Upper lobe of right lung (tissue), 1 donor: ENCODE data around the gene TNIP3. TPM values are rescaled to one million over a fixed set of nuclear protein-coding genes. Genes with fewer than 3 reads are reported as not detected.
A peak's percentile ranks its signal among the peaks of the same experiment; 100 is the strongest.

Experiments
- ATAC-seq: fragments of 200-7000 bp; cut with Tn5 transposase; one replicate; pipeline ENCODE4 v1.9.1; 2020; ENCODE audit warnings: mild to moderate bottlenecking, moderate library complexity
- DNase-seq: peaks from one replicate; pipeline ENCODE4 v3.0.0-alpha.2; 2020
- H3K27ac ChIP-seq: fragments of 200-600 bp; one replicate; pipeline ENCODE4 v1.8.0; 2022
- H3K27me3 ChIP-seq: fragments of 200-600 bp; one replicate; pipeline ENCODE4 v1.8.0; 2022; ENCODE audit warnings: mild to moderate bottlenecking
- H3K36me3 ChIP-seq: fragments of 200-600 bp; one replicate; pipeline ENCODE4 v1.8.0; 2022
- H3K4me1 ChIP-seq: fragments of 200-600 bp; one replicate; pipeline ENCODE4 v1.8.0; 2022
- H3K4me3 ChIP-seq: fragments of 200-600 bp; one replicate; pipeline ENCODE4 v1.8.0; 2022; ENCODE audit warnings: mild to moderate bottlenecking
- H3K9me3 ChIP-seq: fragments of 200-600 bp; one replicate; pipeline ENCODE4 v1.8.0; 2022
- CTCF ChIP-seq: fragments of 200-600 bp; IDR thresholded peaks from one replicate; pipeline ENCODE4 v1.8.0; 2022; ENCODE audit warnings: antibody characterized with exemption
- intact Hi-C: fragments of 100-400 bp; cut with DNase I; formaldehyde crosslinking; loops from one replicate; pipeline ENCODE4 v1.11.0; 2022
- total RNA-seq: library from RNA; stranded (reverse); fragmentation: NEBNext Ultra II Directional; extraction: Animal tissue kit (Norgen Biotek cat#: 25700); gene quantifications from one replicate; pipeline ENCODE4 v1.2.1, GENCODE V29; 2021
- donor health status: DM: no; HTN: yes; CAD: no; lungs with severe emphysema.

Gene TNIP3
- total RNA-seq, 1 donor from 2014 or later: 2.3 TPM

GRCh38 chr4:121165206-121165605, 1.1 kb upstream of the TNIP3 start:
- Histone ChIP-seq H3K36me3 (no peaks in the 10 kb centered on the region), H3K4me1 (no peaks in the 10 kb centered on the region), H3K27me3 (no peaks in the 10 kb centered on the region), H3K9me3 (no peaks in the 10 kb centered on the region), H3K4me3 (no peak overlapping the region), H3K27ac (no peak overlapping the region)
- TF ChIP-seq CTCF: no peak
- ATAC-seq: no peak
- no peak for DNase-seq
- intact Hi-C loops: no loop called here

DNA sequence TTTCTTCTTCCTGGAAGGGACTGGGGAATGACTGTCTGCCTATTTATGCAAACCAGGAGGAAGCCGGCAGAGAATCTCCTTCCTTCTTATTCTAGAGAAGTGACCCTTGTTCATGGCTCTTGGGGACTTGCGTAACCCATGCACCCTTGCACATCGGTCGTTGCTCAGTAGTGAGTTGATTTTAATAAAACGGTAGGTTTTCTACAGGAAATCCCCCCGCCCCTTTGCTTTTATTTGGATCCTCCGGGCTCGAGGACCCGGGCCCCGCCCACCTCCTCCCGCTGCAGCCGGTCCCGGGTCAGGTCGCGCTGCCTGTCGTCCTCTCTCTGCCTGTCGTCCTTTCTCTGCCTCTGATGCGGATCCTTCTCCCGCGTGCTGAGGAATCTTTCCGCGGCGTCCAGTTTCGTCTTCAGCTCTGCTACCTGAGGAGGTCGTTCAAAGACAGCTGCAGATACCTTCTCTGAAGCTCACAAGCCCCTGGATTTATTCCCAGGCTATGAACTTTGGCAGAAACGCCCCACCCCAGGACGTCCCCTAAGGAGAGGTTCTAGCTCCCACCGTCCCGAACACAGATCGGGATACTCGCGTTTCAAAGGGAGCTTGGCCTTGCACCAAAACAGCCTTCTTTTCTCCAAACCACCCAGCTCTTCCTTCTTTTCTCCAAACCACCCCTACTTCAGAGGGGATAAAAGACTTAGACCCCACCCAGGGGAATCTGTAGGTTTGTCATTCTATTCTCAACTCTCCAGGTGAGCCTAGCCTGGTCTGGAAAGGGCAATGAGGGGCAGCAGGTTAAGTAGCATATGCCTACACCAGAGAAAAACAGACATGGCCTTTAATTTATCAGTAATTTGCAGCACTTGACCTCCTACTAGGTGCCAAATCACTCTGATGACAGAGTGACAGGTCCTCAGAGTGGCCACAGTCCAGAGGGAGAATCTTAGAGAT, 7.0 kb downstream of the TNIP3 start:
- Histone ChIP-seq H3K4me3 (peak overlapping the region; percentile 50), H3K4me1 (peaks cover 18% of the 10 kb centered on the region), H3K27me3 (no peaks in the 10 kb centered on the region), H3K27ac (peak overlapping the region; percentile 43), H3K9me3 (no peaks in the 10 kb centered on the region), H3K36me3 (no peaks in the 10 kb centered on the region)
- DNase-seq: peak; percentile 77
- TF ChIP-seq CTCF: no peak
- ATAC-seq: peak; percentile 91
- intact Hi-C loops: no loop called here

DNA sequence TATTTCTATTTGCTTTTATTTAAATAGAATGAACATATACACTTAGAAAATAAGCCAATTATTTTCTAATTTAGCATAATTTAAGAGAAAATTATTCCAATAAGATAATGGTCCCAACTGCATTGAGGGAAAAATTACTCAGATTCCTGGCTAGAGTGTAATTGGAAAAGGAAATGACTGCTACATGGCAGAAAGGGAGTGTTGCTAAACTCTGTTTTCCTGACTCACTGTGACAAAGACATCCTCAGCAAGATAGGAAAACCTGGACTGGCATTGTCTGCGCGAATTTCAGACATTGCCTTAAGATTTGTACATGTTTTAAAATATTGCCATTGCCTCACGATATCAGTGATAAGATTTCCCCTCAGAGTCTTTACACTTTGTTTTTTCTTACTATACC, 8.2 kb downstream of the TNIP3 start:
- ATAC-seq (peak; percentile 45), DNase-seq (no peak)
- intact Hi-C loops: no loop called here
- Histone ChIP-seq H3K27ac (peak overlapping the region; percentile 43), H3K36me3 (no peaks in the 10 kb centered on the region), H3K4me3 (peak overlapping the region; percentile 50), H3K27me3 (no peaks in the 10 kb centered on the region), H3K9me3 (no peaks in the 10 kb centered on the region), H3K4me1 (peaks cover 18% of the 10 kb centered on the region)
- no peak for TF ChIP-seq CTCF

DNA sequence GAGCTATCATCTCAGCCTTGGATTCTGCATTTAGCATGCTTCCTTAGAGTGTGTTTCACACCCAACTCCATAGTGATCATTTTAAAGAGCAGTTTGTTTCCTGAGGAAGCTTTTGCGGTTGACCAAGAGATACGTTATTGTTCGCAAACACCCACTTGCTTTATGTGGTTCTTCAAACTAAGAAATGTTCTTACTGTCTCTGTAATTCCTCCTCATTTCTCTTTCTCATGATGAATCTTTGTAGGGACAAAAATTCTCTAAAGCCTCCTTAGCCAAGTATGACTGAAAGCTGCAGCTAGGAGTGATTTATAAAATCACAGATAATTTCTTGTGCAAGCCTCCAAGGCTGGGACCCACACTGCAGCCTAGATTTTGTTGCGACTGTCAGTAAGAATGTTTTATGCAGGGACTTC, 10.0 kb downstream of the TNIP3 start:
- ATAC-seq (peak; percentile 42), DNase-seq (no peak)
- no peaks in the 10 kb centered on the region for H3K9me3 ChIP-seq
- no peak overlapping the region for H3K27ac ChIP-seq
- TF ChIP-seq CTCF: no peak
- intact Hi-C loops: no loop called here
- H3K4me3 ChIP-seq: no peak overlapping the region
- no peaks in the 10 kb centered on the region for H3K27me3 ChIP-seq
- no peaks in the 10 kb centered on the region for H3K36me3 ChIP-seq
- peaks cover 18% of the 10 kb centered on the region for H3K4me1 ChIP-seq

DNA sequence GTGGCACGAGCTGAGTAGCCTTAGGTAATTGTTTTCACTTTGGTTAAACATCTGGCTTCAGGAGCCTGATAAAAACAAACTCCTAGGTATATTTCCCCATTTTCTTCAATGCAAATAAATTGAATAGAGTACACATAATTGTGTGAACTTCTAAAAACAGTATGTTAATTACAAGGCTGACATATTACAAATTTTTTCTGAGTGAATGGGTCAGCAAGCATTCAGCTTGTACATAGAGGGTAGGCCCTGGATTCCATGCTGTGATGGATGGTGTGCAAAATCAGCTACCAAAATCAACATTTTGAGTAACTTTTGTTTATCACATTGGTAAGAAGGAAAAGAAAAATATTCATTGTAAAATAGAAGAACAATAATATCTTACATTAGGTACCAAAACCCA, 12.2 kb downstream of the TNIP3 start:
- H3K27me3 ChIP-seq: no peaks in the 10 kb centered on the region
- H3K4me1 ChIP-seq: peaks cover 13% of the 10 kb centered on the region
- H3K27ac ChIP-seq: no peak overlapping the region
- intact Hi-C loops: no loop called here
- no peak for TF ChIP-seq CTCF
- H3K9me3 ChIP-seq: no peaks in the 10 kb centered on the region
- no peak for ATAC-seq
- no peaks in the 10 kb centered on the region for H3K36me3 ChIP-seq
- no peak for DNase-seq
- no peak overlapping the region for H3K4me3 ChIP-seq
